Body of pancreas (tissue), 4 donors: ENCODE data around the gene BOD1. TPM values are rescaled to one million over a fixed set of nuclear protein-coding genes. Genes with fewer than 3 reads are reported as not detected.

ENCODE experiments used
- ATAC-seq: fragments of 150-250 bp; one replicate; pipeline ENCODE4 v1.9.1; 2016
- DNase-seq, 4 donors: peaks; one replicate each; pipeline ENCODE4 v3.0.0-alpha.2; 2019
- H3K27ac ChIP-seq, 4 donors: fragments of 200-600 bp; sonication (generic); 1 replicate in 3 of 4; 2 replicates in 1 of 4; pipeline versions ENCODE4 v1.5.1 to v1.6.1; 2016 to 2019; ENCODE audit warnings: mild to moderate bottlenecking in 1 of 4, mixed read lengths in 1 of 4, moderate library complexity in 1 of 4
- H3K27me3 ChIP-seq, 2 donors: fragments of 200-600 bp; sonication (generic); one replicate each; pipeline ENCODE4 v1.6.0; 2016; ENCODE audit warnings: mild to moderate bottlenecking in 1 of 2
- H3K36me3 ChIP-seq, 2 donors: fragments of 200-600 bp; sonication (generic); replicated peaks in 1 of 2; 2 replicates each; pipeline ENCODE4 v1.5.1; 2016; ENCODE audit warnings: low read depth in 2 of 2; ENCODE audit not compliant: insufficient read depth in 1 of 2
- H3K4me1 ChIP-seq: fragments of 200-600 bp; sonication (generic); one replicate; pipeline ENCODE4 v1.6.0; 2016
- H3K4me3 ChIP-seq, 2 donors: fragments of 200-600 bp; sonication (generic); 1 replicate in 1 of 2; 2 replicates in 1 of 2; pipeline ENCODE4 v1.5.1; 2016 to 2019
- H3K9me3 ChIP-seq, 3 donors: fragments of 200-600 bp; sonication (generic); 1 replicate in 2 of 3; 2 replicates in 1 of 3; pipeline ENCODE4 v1.5.1; 2016
- POLR2A ChIP-seq, 3 donors: fragments of 450-650 bp; IDR thresholded peaks; one replicate each; pipeline ENCODE4 v1.6.1; 2016; ENCODE audit warnings: antibody characterized with exemption in 3 of 3, mild to moderate bottlenecking in 2 of 3
- WGBS, 2 donors: methylation state at CpG; one replicate each; pipeline ENCODE4 v1.1.5; 2017; 5-methylcytosine and 5-hydroxymethylcytosine counted together
- intact Hi-C: fragments of 100-400 bp; cut with DNase I; formaldehyde crosslinking; loops from one replicate; pipeline ENCODE4 v1.15.1; 2023
- total RNA-seq, 2 donors: library from RNA; depleted of rRNA; stranded (reverse); fragments of >200 nt; gene quantifications; one replicate each; pipeline ENCODE4 v1.1.0, GENCODE V29; 2016
- TF ChIP-seq, protein P1 (sequence below), 7 experiments: fragments of 450-650 bp in 4 of 7; fragments of 200-600 bp in 3 of 7; sonication (generic) in 3 of 7; IDR thresholded peaks; one replicate each; pipeline ENCODE4 v1.5.1; 2016 to 2019; ENCODE audit warnings: antibody characterized with exemption in 7 of 7

The BOD1 gene
- total RNA-seq, 2 donors from 2014 or later: 32.7 to 36.9 TPM

DNA sequence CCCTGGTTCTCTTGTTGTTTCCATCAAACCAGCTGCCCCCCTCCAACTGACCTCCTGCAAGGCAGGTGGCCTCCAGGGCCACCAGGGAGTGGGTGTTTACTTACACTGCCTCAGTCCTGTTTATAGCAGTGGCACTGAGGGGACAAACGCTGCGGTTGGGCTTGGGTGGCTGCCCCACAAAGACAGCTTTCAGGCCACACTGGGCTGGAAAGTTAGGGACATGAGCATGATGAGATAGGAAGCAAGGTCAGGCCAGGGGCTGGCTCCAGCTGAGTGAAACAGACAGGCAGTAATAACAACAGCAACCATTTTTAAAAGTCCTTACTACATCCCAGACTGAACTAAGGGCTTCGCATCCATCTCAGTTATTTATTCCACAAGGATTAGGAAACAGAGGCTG is 20.6 kb downstream of the BOD1 start:
- ATAC-seq: no peak

DNA sequence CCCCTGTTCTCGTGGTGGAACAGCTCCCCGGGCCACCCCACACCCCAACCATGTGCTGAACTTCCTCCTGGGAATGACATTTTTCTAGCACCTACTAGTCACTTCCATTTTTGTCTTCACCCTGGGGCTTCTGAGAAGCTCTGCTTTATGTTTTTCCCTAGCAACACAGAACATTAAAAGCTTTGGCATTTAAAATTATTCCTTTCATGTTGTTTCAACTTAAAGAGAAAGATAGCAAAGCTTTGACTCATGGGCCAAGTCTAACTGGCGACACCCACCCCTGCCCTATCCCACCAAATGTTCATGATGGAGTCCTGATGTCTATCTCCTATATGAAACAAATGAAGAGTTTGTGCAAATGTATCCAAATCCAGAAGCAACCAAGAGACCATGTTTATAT is 22.4 kb downstream of the BOD1 start:
- DNase-seq (no peak), ATAC-seq (no peak)
- no peaks in the 10 kb centered on the region for H3K27me3 ChIP-seq
- no peak for TF ChIP-seq POLR2A (IDR thresholded peaks at IDR 0.05)
- TF ChIP-seq, protein P1, sequence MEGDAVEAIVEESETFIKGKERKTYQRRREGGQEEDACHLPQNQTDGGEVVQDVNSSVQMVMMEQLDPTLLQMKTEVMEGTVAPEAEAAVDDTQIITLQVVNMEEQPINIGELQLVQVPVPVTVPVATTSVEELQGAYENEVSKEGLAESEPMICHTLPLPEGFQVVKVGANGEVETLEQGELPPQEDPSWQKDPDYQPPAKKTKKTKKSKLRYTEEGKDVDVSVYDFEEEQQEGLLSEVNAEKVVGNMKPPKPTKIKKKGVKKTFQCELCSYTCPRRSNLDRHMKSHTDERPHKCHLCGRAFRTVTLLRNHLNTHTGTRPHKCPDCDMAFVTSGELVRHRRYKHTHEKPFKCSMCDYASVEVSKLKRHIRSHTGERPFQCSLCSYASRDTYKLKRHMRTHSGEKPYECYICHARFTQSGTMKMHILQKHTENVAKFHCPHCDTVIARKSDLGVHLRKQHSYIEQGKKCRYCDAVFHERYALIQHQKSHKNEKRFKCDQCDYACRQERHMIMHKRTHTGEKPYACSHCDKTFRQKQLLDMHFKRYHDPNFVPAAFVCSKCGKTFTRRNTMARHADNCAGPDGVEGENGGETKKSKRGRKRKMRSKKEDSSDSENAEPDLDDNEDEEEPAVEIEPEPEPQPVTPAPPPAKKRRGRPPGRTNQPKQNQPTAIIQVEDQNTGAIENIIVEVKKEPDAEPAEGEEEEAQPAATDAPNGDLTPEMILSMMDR (IDR thresholded peaks at IDR 0.05): no peak
- no peak overlapping the region for H3K27ac ChIP-seq
- peaks cover 0 to 10% (median 0%) of the 10 kb centered on the region in 3 donors for H3K9me3 ChIP-seq
- no peaks in the 10 kb centered on the region for H3K36me3 ChIP-seq
- H3K4me3 ChIP-seq: no peak overlapping the region
- H3K4me1 ChIP-seq: peaks cover 7% of the 10 kb centered on the region
- 85 to 96% methylated on average over 3 of the region's 3 CpGs for WGBS, 2 donors
- intact Hi-C loops: no loop called here

More for the DNA sequence above, 20.6 kb downstream of the BOD1 start:
- TF ChIP-seq, protein P1 (IDR thresholded peaks at IDR 0.05): no peak
- no peak for TF ChIP-seq POLR2A (IDR thresholded peaks at IDR 0.05)
- peaks cover 0 to 10% (median 0%) of the 10 kb centered on the region in 3 donors for H3K9me3 ChIP-seq
- no peaks in the 10 kb centered on the region for H3K27me3 ChIP-seq
- H3K4me3 ChIP-seq: no peak overlapping the region
- DNase-seq: no peak
- H3K4me1 ChIP-seq: peaks cover 7% of the 10 kb centered on the region
- WGBS, 2 donors: 63 to 69% methylated on average over 3 of the region's 3 CpGs
- no peak overlapping the region for H3K27ac ChIP-seq
- intact Hi-C loops: no loop called here
- H3K36me3 ChIP-seq: no peaks in the 10 kb centered on the region

DNA sequence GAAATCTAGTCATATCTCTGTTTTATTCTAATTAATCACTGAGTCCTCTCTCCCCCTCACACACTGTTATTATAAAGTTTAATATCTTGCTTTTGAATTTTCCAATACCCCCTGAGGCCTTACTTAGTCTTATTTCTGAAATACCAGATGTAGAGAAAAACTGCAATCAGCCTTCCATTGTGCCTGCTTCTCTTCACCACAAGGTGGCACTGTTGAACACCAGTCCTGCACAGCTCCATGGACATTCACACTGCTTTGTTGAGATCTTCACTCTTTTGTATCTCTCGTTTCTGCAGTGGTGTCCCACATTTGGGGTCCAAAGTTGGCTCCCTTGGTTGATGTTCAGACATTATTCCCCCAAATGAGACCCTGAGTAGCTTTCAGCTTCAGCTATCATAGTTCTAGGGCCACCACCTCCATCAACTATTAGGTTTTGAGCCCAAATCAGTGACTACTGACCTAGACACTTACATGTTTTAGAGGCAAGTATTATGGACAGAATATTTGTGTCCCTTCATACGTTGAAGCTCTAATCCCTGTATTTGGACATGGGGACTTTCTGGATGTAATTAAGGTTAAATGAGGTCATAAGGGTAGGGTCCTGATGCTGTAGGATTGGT is 24.3 kb downstream of the BOD1 start:
- TF ChIP-seq POLR2A (IDR thresholded peaks at IDR 0.05): no peak
- TF ChIP-seq, protein P1 (IDR thresholded peaks at IDR 0.05): peak in 3 of 7 experiments; percentile 13 to 29 (median 27)
- H3K36me3 ChIP-seq: no peaks in the 10 kb centered on the region
- no peak for DNase-seq
- no peaks in the 10 kb centered on the region for H3K27me3 ChIP-seq
- H3K4me1 ChIP-seq: no peaks in the 10 kb centered on the region
- no peak overlapping the region for H3K27ac ChIP-seq
- ATAC-seq: no peak
- H3K9me3 ChIP-seq: peaks cover 0 to 10% (median 0%) of the 10 kb centered on the region in 3 donors
- 64 to 75% methylated on average over 2 of the region's 2 CpGs for WGBS, 2 donors
- H3K4me3 ChIP-seq: no peak overlapping the region
- intact Hi-C loops: no loop called here

DNA sequence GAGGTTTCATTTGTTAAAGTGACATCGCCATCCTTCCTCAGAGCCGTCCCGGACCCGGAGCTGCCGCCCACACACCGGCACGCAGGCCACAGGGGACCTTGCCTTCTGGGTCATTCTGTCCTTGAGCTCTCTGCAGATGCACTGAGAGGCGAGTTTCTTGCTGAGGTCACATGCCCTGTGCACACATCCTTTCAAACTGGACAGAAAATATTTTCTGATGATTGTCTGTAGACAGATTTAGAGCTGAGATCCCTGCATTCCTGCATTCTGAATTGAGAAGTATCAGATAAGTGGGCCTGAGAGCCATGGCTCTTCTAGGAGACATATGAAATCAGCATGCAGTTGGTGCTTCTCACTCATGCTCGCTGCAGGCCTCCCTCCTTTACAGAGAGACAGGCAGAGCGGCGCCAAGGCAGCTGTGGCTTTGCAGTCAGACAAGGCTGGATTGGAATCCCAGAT is 25.4 kb downstream of the BOD1 start:
- intact Hi-C loops: no loop called here
- TF ChIP-seq, protein P1 (IDR thresholded peaks at IDR 0.05): no peak
- TF ChIP-seq POLR2A (IDR thresholded peaks at IDR 0.05): no peak
- no peak overlapping the region for H3K27ac ChIP-seq

More for the DNA sequence above, 25.4 kb downstream of the BOD1 start:
- Histone ChIP-seq H3K36me3 (no peaks in the 10 kb centered on the region), H3K9me3 (peaks cover 0 to 11% (median 0%) of the 10 kb centered on the region in 3 donors), H3K4me1 (no peaks in the 10 kb centered on the region), H3K27me3 (no peaks in the 10 kb centered on the region), H3K4me3 (no peak overlapping the region)
- ATAC-seq: no peak
- WGBS, 2 donors: 74 to 88% methylated on average over 11 of the region's 11 CpGs
- DNase-seq: peak in 1 of 4 donors; percentile 30
